ENCODE data around the gene SCD5. TPM values are rescaled to one million over a fixed set of nuclear protein-coding genes. Genes with fewer than 3 reads are reported as not detected.

Gene SCD5
- total RNA-seq, 2 donors from 2014 or later = 7.3 to 18.5 TPM

DNA sequence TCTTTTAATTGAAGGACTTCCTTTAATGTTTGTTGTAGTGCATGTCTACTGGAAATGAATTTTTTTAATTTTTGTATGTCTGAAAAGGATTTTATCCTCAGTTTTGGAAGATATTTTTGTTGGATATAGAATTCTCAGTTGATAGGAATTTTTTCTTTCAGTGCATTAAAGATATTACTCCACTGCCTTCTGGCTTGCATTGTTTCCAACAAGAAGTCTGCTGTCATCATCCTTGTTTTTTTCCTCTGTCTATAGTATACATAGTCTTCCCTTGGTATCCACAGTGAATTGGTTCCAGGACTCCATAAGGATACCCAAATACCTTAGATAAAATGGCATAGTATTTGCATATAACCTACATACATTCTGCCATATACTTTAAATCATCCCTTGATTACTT is 33.5 kb downstream of the SCD5 start:
- Histone ChIP-seq H3K36me3 (no peaks in the 10 kb centered on the region), H3K27ac (no peak overlapping the region), H3K27me3 (replicated peaks; ENCODE audit: insufficient read depth) (no peaks in the 10 kb centered on the region), H3K4me1 (ENCODE audit: control insufficient read depth in 1 of 2, low read depth in 2 of 2) (no peaks in the 10 kb centered on the region), H3K4me3 (no peak overlapping the region), H3K9me3 (peaks cover 9% of the 10 kb centered on the region)
- TF ChIP-seq, protein P1, sequence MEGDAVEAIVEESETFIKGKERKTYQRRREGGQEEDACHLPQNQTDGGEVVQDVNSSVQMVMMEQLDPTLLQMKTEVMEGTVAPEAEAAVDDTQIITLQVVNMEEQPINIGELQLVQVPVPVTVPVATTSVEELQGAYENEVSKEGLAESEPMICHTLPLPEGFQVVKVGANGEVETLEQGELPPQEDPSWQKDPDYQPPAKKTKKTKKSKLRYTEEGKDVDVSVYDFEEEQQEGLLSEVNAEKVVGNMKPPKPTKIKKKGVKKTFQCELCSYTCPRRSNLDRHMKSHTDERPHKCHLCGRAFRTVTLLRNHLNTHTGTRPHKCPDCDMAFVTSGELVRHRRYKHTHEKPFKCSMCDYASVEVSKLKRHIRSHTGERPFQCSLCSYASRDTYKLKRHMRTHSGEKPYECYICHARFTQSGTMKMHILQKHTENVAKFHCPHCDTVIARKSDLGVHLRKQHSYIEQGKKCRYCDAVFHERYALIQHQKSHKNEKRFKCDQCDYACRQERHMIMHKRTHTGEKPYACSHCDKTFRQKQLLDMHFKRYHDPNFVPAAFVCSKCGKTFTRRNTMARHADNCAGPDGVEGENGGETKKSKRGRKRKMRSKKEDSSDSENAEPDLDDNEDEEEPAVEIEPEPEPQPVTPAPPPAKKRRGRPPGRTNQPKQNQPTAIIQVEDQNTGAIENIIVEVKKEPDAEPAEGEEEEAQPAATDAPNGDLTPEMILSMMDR (IDR thresholded peaks at IDR 0.05) = no peak
- DNase-seq (ENCODE audit: low spot score) (no peak), ATAC-seq (ENCODE audit: insufficient number of reproducible peaks, low FRiP score, low read depth) (no peak)

DNA sequence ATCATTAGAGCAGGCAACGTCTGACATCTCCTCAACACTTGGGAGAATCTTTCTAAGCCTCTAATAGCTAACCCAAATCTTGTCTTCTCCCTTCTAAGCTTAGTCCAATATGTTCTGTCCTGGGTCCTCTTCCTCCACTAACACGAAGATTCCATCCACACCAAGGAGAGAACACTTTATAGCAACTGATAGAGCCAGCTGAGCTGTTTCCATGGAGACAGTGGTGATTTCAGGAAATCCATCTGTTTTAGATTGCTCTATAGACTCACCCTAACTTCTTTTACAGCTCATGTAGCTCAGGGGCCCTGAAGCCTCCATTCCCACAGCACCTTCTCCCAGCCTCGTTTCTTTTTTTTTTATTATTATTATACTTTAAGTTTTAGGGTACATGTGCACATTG is 37.4 kb downstream of the SCD5 start:
- DNase-seq (ENCODE audit: low spot score) = no peak

GRCh38 chr4:82758701-82759685 is 39.6 kb downstream of the SCD5 start:
- DNase-seq (ENCODE audit: low spot score) (no peak), ATAC-seq (ENCODE audit: insufficient number of reproducible peaks, low FRiP score, low read depth) (no peak)
- no peaks in the 10 kb centered on the region for H3K27me3 ChIP-seq (replicated peaks; ENCODE audit: insufficient read depth)
- H3K36me3 ChIP-seq = no peaks in the 10 kb centered on the region
- H3K9me3 ChIP-seq = no peaks in the 10 kb centered on the region
- peaks cover 0 to 8% of the 10 kb centered on the region in 2 donors for H3K4me1 ChIP-seq (ENCODE audit: control insufficient read depth in 1 of 2, low read depth in 2 of 2)
- TF ChIP-seq, protein P1 (IDR thresholded peaks at IDR 0.05) = no peak
- no peak overlapping the region for H3K4me3 ChIP-seq
- H3K27ac ChIP-seq = no peak overlapping the region

More for the DNA sequence above, 37.4 kb downstream of the SCD5 start:
- Histone ChIP-seq H3K27ac (no peak overlapping the region), H3K36me3 (no peaks in the 10 kb centered on the region), H3K27me3 (replicated peaks; ENCODE audit: insufficient read depth) (no peaks in the 10 kb centered on the region), H3K4me1 (ENCODE audit: control insufficient read depth in 1 of 2, low read depth in 2 of 2) (no peaks in the 10 kb centered on the region), H3K4me3 (no peak overlapping the region), H3K9me3 (peaks cover 9% of the 10 kb centered on the region)
- ATAC-seq (ENCODE audit: insufficient number of reproducible peaks, low FRiP score, low read depth) = no peak
- TF ChIP-seq, protein P1 (IDR thresholded peaks at IDR 0.05) = no peak

DNA sequence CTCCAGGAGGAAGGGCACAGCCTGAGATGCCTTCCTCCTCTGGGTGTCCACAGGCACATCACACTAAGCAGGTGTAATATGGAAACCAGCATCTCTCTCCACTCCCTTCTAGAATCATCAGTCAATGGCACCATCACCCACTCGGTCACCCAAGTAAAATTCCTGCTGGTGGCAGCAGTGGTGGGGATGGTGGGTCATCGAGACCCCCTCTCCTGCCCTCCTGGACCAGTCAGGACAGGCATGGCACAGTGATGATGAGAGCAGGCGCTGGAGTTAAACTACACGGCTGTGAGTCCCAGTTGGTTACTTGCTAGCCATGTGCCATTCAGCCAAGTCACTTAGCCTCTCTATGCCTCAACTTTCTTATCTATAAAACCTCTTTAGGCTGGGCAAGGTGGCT is 42.5 kb downstream of the SCD5 start:
- DNase-seq (ENCODE audit: low spot score) (no peak), ATAC-seq (ENCODE audit: insufficient number of reproducible peaks, low FRiP score, low read depth) (no peak)
- no peak overlapping the region for H3K4me3 ChIP-seq
- TF ChIP-seq, protein P1 (IDR thresholded peaks at IDR 0.05) = no peak
- no peaks in the 10 kb centered on the region for H3K36me3 ChIP-seq
- H3K27ac ChIP-seq = no peak overlapping the region
- H3K27me3 ChIP-seq (replicated peaks; ENCODE audit: insufficient read depth) = no peaks in the 10 kb centered on the region
- peaks cover 3 to 20% of the 10 kb centered on the region in 2 donors for H3K4me1 ChIP-seq (ENCODE audit: control insufficient read depth in 1 of 2, low read depth in 2 of 2)
- H3K9me3 ChIP-seq = no peaks in the 10 kb centered on the region

DNA sequence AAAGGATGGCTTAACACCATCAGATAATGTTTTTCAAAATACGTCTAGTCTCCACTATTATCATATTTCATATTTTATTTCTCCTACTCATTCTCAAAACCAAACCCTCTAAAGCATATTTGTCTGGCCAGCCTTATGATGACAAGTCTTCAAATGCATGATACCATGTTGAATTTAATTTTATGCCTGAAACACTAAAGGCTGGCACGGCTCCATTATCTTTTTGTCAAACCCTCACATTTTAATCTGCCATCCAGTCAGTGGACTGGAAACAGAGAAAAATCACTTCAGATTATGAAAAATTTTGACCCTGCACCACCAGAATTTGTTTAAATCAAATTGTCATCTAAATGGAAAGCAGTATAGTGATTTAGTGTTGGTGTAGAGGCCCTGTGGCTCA is 42.9 kb downstream of the SCD5 start:
- Histone ChIP-seq H3K27me3 (replicated peaks; ENCODE audit: insufficient read depth) (no peaks in the 10 kb centered on the region), H3K9me3 (no peaks in the 10 kb centered on the region), H3K4me3 (no peak overlapping the region), H3K4me1 (ENCODE audit: control insufficient read depth in 1 of 2, low read depth in 2 of 2) (peaks cover 3 to 20% of the 10 kb centered on the region in 2 donors), H3K27ac (no peak overlapping the region), H3K36me3 (no peaks in the 10 kb centered on the region)
- no peak for ATAC-seq (ENCODE audit: insufficient number of reproducible peaks, low FRiP score, low read depth)
- TF ChIP-seq, protein P1 (IDR thresholded peaks at IDR 0.05) = no peak
- DNase-seq (ENCODE audit: low spot score) = no peak

All from thoracic aorta (tissue), 2 donors.